GM12865 (cell line): Measurements from ENCODE around the gene MIP.
"Not testable (repeated sequence)": the region's sequence is repeated elsewhere in the genome, so short reads cannot be mapped to it uniquely, and the experiment has no call there.

ENCODE experiments used
- DNase-seq: peaks from one replicate; pipeline ENCODE4 v3.0.0; 2010; ENCODE audit warnings: low read depth
- H3K4me3 ChIP-seq: 2 replicates; pipeline ENCODE4 v1.5.1; 2011; ENCODE audit warnings: mild to moderate bottlenecking, low read depth, low read length, control low read depth
- TF ChIP-seq, protein P1 (sequence below): IDR thresholded peaks from 2 replicates; pipeline ENCODE4 v1.5.1; 2011; ENCODE audit warnings: low read length, control low read depth, low read depth, inconsistent platforms; ENCODE audit not compliant: insufficient read depth; ENCODE audit errors: missing control alignments

Gene MIP

DNA sequence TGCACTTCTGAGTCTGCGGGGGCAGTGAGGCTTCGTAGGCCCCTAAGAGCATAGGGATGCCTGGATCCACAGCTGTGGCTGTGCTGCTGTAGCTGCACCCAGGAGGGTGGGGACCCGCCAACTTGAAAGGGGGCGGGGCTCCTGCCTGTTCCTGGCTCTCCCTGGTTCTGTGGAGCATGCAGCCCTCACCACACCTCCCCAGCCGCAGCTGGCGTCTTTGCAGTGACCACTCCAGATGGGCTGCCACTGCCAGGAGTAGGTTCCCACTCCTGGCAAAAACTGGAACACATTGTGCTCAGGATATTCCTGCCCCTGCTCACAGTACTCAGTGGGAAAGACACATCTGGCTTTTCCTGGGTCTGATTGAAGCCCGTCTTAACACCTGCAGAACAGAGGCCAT lies 41.1 kb downstream of the MIP start:
- DNase-seq: no peak
- H3K4me3 ChIP-seq: no peak overlapping the region
- TF ChIP-seq, protein P1, sequence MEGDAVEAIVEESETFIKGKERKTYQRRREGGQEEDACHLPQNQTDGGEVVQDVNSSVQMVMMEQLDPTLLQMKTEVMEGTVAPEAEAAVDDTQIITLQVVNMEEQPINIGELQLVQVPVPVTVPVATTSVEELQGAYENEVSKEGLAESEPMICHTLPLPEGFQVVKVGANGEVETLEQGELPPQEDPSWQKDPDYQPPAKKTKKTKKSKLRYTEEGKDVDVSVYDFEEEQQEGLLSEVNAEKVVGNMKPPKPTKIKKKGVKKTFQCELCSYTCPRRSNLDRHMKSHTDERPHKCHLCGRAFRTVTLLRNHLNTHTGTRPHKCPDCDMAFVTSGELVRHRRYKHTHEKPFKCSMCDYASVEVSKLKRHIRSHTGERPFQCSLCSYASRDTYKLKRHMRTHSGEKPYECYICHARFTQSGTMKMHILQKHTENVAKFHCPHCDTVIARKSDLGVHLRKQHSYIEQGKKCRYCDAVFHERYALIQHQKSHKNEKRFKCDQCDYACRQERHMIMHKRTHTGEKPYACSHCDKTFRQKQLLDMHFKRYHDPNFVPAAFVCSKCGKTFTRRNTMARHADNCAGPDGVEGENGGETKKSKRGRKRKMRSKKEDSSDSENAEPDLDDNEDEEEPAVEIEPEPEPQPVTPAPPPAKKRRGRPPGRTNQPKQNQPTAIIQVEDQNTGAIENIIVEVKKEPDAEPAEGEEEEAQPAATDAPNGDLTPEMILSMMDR: no peak

GRCh38 chr12:56411781-56412639 lies 42.4 kb downstream of the MIP start:
- TF ChIP-seq, protein P1: no peak
- no peak overlapping the region for H3K4me3 ChIP-seq
- DNase-seq: no peak

DNA sequence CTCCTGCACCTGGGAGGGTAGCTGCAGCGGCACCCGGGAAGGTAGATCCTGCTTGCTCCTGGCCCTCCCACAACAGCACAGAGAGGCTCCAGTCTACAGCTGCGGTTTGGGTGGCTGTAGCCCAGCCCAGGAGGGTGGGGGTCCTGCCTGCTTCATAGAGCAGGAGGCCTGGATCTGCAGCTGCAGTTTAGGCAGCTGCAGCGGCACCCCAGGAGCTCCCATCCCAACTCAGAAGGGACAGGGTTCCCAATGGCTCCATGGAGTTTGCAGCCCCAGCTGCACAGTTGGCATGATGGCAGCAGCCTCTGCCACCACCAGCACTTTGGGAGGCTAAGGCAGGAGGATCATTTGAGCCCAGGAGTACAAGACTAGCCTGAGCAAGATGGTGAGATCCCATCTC lies 43.7 kb downstream of the MIP start:
- TF ChIP-seq, protein P1: no peak
- no peak overlapping the region for H3K4me3 ChIP-seq
- no peak for DNase-seq

- H3K4me3 ChIP-seq: no peak overlapping the region
- DNase-seq: no peak
- TF ChIP-seq, protein P1: no peak
These were observed 45.5 kb downstream of the MIP start for GRCh38 chr12:56408799-56409417.

DNA sequence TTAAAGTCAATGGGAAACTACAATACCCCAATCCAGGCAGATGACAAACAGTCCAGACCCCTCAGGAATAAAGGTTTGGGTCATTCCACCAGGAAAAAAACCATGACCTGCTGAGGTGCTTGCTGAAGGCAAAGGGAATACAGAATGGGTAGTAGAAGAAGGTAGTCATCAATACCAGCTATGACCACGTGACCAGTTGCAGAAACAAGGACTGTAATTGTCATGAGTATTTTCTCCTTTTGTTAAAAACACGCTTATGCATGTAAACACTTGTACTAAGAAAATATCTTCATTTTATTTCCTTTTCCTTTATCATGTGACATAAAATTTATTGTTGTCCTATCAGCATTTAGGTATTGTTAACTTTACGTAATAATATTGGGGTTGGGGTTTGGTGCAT lies 50.2 kb downstream of the MIP start:
- DNase-seq: not testable (repeated sequence)

GRCh38 chr12:56401612-56402011 lies 52.8 kb downstream of the MIP start:
- DNase-seq, H3K4me3 ChIP-seq: not testable (repeated sequence)

More for the DNA sequence above, 50.2 kb downstream of the MIP start:
- not testable (repeated sequence) for H3K4me3 ChIP-seq

DNA sequence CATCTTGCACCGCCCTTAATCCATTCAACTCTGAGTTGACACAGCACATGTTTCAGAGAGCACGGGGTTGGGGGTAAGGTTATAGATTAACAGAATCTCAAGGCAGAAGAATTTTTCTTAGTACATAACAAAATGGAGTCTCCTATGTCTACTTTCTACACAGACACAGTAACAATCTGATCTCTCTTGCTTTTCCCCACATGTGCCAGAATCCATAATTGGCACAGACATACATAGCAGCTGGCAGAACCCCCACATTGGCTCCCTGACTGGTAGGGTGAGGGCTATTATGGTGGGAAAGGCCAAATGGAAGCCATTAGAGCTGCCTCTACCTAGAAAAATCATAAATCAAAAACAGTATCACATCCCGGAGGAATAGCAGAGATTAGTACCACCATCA lies 53.3 kb downstream of the MIP start:
- DNase-seq: not testable (repeated sequence)

More for the DNA sequence above, 53.3 kb downstream of the MIP start:
- H3K4me3 ChIP-seq: not testable (repeated sequence)
